OCI-LY3 (cell line): ENCODE measurements around the gene MIER2.

ENCODE experiments used
- EZH2phosphoT487 ChIP-seq: fragments of 200-600 bp; shearing (Covaris generic); IDR thresholded peaks from 2 replicates; pipeline ENCODE4 v1.6.1; 2018; ENCODE audit warnings: antibody characterized with exemption, mixed run types, low read depth
- TF ChIP-seq, protein P1 (sequence below): fragments of 200-600, 300-600 bp; sonication (generic); IDR thresholded peaks from 2 replicates; pipeline ENCODE4 v1.5.1; 2014; ENCODE audit warnings: antibody characterized with exemption, low read length, low read depth

DNA sequence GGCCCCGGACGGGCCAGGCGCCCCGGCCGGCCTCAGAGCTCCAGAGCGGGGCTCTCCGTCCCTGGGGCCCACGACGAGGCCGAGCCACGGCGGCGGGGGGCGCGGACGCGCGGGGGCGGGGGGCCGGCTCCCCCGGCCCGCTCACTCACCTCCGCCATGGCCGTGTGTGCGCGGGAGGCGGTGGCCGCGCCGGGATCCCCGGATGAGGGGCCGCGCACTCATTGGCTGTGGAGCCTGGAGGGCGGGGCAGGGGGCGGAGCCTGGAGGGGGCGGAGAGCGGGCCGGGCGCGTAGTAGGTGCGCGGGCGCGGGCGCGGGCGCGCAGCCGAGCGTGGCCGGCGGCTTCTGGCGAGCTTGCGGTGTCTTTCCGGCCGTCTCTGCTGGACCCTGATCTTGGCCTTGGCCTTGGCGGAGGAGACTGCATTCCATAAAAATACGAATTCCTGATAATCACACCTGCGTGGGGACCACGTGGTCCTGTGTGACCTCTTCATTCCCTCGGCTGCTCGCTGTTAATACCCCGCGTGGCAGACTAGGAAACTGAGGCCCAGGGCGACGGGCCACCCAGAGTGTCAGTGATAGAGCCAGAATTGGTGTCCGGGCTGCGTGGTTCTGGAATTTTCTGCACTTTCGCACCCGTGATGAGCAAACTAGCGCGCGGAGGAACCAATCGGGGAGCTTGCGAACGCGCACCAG, at the start of gene MIER2:
- TF ChIP-seq, protein P1, sequence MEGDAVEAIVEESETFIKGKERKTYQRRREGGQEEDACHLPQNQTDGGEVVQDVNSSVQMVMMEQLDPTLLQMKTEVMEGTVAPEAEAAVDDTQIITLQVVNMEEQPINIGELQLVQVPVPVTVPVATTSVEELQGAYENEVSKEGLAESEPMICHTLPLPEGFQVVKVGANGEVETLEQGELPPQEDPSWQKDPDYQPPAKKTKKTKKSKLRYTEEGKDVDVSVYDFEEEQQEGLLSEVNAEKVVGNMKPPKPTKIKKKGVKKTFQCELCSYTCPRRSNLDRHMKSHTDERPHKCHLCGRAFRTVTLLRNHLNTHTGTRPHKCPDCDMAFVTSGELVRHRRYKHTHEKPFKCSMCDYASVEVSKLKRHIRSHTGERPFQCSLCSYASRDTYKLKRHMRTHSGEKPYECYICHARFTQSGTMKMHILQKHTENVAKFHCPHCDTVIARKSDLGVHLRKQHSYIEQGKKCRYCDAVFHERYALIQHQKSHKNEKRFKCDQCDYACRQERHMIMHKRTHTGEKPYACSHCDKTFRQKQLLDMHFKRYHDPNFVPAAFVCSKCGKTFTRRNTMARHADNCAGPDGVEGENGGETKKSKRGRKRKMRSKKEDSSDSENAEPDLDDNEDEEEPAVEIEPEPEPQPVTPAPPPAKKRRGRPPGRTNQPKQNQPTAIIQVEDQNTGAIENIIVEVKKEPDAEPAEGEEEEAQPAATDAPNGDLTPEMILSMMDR, result no peak
- TF ChIP-seq EZH2phosphoT487, result no peak
